Subcutaneous preadipocyte (primary cell): ENCODE measurements around the gene TMEM114. TPM values are rescaled to one million over a fixed set of nuclear protein-coding genes. Genes with fewer than 3 reads are reported as not detected.

Experiments
- total RNA-seq: library from RNA; depleted of rRNA; stranded (reverse); fragments of >200 nt; gene quantifications from 2 replicates; pipeline ENCODE4 v1.2.3, GENCODE V29; 2012

TMEM114 gene
- total RNA-seq: not detected in 2 replicates

GRCh38 chr16:8589900-8590688, at the start of gene TMEM114:
Gene TMEM114, minus strand, starts transcription at chr16:8590511. Its CDS starts 673 bp downstream, at chr16:8589838.

GRCh38 chr16:8621572-8622314, 31.4 kb upstream of the TMEM114 start, which contains the start of gene METTL22:
Gene METTL22, plus strand, starts transcription at chr16:8621698. Its CDS starts 3,968 bp downstream, at chr16:8625666.

Other genes starting within 250 kb of the TMEM114 start
- gene METTL22, start 31.2 kb upstream of the TMEM114 start, total RNA-seq: 27.8 and 30.5 TPM in 2 replicates
- gene ABAT, start 84.1 kb upstream of the TMEM114 start, total RNA-seq: 2.2 TPM in 2 replicates
- 3.5 and 4.0 TPM in 2 replicates for gene TMEM186, start 207.1 kb upstream of the TMEM114 start, total RNA-seq
- gene PMM2, start 207.3 kb upstream of the TMEM114 start, total RNA-seq: 33.4 and 44.8 TPM in 2 replicates